DMS79 (cell line): Measurements from ENCODE around the gene SMG6.
"Not testable (repeated sequence)": the region's sequence is repeated elsewhere in the genome, so short reads cannot be mapped to it uniquely, and the experiment has no call there.

Source experiments
- DNase-seq: peaks from one replicate; lab custom pipeline; 2025; lab: John Stamatoyannopoulos, UW

Gene SMG6

DNA sequence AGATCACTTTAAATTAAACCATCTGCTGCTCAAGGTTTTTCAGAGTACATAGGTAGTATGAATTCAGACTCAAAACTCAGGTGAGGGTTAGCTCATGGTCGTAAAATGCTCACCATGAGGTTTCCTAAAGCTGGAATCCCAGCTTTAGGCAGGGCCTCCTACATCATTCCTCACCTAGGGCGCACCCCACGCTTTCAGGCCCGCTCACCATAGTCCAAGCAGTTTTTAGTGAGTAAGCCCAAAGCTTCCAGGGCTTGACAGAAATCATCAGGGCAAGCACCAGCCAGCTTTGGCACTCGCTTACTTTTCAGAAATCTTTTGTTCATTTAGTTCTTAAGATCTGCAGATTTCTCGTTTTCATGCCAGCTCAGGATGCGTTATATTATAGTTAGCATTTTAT, 158.9 kb downstream of the SMG6 start:
- DNase-seq, result no peak

DNA sequence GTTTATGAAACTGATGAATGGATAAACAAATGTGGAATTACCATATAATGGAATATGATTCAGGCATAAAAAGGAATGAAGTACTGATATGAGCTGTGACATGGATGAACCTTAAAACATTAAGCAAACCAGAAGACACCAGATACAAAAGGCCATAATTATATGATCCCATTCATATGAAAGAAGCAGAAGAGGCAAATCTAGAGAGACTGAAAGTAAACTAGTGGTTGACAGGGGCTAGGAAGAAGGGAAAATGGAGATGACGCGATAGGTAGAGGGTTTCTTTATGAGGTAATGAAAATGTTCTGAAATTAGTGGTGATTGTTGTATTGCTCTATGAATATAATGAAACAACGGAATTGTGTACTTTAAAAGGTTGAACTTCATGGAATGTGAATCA, 160.3 kb downstream of the SMG6 start:
- DNase-seq, result no peak

DNA sequence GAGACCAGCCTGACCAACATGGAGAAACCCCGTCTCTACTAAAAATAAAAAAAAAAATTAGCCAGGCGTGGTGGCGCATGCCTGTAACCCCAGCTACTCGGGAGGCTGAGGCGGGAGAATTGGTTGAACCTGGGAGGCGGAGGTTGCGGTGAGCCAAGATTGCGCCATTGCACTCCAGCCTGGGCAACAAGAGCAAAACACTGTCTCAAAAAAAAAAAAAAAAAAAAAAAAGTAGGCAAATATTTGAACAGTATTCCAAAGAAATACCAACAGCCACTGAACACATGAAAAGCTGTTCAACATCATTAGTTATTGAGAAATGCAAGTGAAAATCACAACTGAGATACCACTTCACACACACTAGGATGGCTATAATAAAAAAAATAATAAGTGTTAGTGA, 160.9 kb downstream of the SMG6 start:
- not testable (repeated sequence) for DNase-seq

DNA sequence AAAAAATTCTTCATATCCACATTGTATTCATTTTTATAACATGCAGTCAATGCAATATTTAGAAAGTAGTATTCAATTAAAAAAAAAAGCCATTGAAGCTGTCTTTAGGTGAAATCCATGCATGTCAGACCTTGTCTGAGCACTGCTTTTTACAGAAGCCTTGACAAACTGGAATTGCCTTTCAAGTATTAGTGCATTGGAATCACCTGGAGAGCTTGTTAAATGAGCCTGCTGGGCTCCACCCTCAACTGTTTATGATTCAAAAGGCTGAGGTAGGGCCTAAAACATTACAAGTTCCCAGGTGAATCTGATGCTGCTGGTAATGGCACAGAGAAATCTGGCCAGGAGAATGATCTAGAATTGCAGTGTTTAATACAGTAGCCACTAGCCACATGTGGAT, 162.9 kb downstream of the SMG6 start:
- peak; percentile 13 for DNase-seq

DNA sequence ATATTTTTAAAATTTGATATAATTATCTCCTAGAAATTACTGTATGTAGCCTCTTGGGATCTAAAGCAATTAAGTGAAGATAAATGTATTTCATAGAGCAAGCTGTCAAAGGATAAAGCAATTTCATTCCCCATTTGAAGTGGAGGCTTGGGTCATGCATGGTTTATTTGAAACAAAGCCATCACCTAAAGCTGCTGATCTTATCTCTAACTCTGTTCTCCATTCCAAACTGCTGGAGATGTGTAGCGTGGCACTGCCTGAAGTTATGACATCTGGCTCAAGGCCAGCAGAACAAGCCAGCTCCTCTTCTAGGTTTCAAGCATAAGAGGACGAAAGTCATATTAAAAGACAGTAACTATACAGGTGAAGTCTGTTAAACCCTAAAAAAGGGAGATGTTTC, 164.8 kb downstream of the SMG6 start:
- DNase-seq, result peak; percentile 83

DNA sequence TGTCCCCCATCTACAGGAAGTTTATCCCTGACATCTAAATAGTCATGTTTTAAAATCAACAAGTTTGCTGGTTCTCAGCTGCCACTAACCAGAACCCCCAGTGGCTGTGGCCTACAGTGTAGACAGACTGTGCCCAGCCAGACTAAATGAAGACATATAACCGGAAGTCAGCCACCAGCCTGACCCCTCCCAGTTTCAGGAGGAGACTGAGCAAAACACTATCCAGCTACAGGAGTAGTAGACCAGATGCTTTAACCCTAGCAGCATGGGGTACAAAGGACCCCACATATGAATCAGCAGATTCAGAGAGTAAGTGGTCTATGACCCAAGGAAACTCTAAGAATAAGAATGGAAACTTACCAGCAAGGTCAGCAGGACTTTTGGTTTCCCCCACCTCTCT, 165.3 kb downstream of the SMG6 start:
- no peak for DNase-seq

DNA sequence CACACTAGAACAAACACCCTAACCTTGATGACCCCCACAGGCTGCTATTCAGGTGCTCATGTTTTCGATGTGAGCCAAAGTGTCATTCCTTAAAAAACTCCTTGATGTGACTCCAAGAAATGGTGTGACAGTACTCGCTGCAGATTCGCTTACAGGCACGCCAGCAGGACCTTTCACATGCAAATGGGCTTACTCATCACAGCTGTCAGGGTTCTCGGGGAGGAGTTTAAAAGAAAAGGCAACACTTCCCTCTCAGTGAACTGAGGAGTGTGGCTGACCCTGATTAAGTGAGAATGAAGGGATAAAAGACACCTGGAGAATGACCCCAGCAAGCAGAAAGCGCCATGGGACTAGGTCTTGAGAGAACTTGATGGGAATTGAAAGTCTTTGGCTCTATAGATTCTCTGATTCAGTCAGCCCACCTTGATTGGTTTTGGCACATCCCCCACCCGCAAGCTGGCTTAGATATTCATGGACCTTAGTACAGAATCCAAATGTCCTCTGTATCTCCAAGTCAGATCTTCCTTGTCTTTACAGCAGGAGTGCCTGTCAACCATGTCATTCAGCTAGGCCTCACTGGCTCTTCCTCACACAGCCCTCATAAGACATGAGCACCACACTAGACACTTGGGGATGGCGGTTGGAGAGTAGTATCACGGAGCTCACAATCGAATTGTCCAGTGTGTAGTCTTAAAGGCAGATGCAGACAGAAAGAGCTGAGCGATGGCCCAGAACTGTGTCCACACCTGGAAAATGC, 166.1 kb downstream of the SMG6 start:
- no peak for DNase-seq

DNA sequence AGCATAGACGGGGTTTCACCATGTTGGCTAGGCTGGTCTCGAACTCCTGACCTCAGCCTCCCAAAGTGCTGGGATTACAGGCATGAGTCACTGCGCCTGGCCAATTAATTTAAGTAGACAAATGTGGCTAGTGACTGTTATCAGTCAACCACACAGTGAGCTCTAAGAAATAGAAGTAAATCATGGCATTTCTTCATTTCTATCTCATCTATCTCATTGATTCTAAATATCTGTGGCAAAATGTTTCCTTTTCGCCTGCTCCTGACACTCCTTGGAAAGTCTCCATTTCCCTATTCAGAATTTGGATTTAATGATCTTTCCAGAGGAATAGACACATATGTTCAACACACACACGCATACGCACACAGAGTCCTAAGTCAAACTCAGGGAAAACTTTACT, 167.3 kb downstream of the SMG6 start:
- DNase-seq, result no peak

DNA sequence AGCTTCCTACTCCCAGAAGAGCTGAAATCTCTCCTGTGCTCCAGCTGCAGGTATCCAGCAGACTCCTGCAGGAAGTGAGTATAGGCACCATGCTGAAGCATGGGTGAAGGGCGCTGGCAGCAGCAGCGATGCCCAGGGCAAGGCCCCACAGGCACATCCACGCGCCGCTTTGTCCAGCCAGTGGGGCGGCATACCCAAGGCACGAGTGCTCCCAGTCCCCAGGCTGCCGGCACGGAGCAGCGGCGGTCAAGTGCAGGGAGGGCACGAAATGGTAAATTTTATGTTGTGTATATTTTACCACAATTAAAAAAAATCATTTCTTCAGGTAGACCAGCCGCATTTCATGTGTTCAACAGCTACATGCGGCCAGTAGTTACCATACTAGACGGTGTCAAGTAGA, 175.6 kb downstream of the SMG6 start:
- no peak for DNase-seq

DNA sequence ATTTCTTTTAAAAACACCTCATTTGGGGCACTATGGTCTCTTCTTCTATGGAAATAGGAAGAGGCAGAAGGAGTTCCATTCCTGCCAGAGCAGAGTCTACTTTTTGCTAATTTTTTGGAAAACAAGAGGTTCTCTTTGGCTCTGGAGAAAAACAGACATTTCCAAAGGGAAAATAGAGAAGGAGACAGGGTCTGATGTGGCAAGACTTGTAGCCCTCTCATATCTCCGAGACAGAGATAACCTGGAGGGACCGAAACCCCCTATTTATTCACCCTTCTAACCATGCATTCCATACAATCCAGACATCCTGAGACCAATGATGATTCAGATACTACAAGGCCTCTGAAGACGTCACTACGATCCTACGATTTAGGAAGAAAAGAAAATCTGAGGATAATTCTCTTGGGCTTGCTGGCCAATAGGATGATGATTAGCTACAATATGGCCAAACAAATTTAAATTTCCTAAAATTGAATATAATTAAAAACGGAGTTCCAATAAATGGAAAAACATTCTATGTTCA, 178.5 kb downstream of the SMG6 start:
- DNase-seq, result no peak

DNA sequence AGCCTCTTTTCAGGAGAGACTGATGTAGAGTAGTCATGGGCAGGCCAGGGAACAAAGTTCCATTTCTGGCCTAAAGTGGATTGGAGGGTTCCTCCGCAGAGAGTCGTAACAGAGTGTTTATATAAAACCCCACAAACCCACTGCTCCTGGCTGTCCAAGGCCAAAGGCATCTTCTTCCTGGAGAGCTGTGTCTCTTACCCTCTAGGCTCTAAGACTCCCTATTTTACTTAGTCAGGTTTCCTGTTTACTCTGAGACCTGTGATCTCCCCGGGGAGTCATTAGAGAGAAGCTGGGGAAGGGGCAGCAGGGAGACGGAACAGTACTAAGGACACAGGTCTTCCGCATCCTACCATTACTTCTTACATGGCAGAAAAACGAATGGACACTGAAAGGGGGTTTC, 179.2 kb downstream of the SMG6 start:
- no peak for DNase-seq

DNA sequence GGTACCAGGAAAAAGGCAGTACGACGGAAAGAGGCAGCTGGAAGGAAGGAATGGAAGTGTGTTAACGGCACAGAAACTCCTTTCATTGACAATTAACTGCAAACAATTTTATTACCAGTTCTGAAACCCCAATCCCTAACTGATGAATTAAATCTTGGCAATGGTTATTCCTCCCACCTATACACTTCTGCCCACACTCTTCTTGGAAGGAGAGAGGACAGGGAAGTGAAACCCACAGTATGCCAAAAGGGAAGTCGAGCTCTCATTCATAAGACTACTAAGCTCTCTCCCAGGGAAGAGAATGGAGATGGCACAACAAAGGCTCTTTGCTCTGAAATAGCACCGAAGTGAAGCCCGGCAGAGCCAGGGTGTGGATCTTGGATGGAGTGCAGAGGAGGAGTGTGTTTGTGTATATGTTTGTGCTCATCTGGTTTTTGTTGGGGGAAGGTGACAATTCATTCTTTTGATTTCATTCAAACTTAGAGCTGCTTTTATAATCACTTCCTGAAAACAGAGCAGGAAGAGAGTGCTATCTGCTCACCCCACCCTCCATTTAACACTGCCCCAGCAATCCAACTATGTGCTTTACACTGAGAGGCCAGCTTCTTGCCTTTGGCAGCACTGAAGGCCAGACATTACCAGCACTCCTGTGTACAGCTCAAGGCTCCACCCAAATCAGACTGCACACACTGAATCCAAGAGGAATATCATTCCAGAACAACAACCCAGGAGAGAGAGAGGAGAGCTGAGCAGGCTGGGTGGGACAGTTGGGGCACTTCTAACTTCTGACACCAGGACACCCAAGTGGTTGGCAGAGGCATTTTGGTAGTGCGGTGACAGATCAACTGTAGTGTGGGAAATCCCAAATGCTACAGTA, 180.0 kb downstream of the SMG6 start:
- DNase-seq, result no peak

DNA sequence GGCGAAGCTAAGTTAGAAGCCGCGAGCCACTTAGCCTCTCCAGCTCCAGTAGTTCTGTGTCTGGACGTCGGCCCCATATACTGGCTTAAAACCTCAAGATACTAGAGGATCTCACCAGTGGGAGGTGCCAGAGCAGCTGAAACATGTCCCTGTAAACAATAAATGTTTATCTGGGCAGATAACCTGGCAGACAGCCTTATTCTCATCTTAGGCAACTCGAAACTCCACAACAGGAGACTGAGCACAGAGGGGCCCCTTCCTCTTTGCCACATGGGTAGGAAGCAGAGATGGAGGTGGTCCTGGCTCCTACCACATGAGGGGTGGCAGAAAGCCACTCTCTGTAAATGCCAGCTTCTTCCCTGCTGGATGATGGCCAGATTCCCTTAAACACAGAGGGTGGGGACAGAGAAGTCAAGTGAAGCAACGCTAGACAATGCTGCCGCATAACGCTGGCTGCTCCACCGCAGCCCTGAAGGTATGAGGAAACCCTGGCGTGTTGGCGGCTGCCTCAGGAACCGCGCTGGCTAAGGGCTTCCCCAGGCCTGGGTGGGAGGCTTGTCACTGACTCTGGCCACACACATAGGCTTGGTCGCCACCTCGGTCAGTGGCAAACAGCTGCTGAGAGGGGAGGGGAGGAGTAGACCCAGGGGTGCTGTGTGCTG, 180.8 kb downstream of the SMG6 start:
- peak; percentile 53 for DNase-seq

DNA sequence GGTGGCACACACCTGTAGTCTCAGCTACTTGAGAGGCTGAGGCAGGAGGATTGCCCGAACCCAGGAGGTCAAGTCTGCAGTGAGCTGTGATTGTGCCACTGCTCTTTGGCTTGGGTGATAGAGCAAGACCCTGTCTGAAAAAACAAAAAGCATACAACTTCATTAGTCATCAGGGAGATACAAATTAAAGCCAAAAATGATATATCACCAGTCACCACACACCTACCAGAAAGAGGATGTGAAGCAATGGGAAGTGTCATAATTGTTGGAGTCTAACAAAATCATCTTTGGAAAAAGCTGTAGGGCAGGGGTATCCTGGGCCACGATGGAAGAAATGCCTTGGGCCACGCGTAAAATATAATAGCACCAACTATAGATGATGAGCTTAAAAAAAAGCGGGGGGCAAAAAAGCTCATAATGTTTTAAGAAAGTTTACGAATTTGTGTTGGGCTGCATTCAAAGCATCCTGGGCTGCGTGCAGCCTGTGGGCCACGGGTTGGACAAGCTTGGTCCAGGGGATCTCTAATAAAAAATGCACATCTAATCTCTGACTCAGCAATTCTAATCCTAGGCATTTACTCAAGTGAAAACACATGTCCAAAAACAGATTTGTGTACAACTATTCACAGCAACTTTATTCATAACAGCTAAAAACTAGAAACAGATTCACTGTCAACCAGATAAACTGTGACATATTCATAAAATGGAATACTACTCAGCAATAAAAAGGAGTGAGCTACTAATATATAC, 182.8 kb downstream of the SMG6 start:
- DNase-seq, result no peak

DNA sequence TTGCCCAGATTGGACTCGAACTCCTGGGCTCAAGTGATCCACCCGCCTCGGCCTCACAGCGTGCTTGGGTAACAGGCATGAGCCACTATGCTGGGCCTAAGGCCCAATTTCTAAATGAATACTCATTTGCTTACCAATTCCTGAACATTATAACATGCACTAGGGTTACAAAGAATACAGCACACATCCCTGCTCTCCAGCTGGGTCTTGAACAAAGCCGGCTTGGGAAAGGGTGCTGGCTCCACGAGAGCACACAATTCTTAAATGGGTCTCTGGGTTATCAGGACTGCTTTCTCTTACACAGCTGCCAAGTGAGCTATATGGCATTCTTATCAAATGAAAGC, 190.3 kb downstream of the SMG6 start:
- DNase-seq, result no peak

DNA sequence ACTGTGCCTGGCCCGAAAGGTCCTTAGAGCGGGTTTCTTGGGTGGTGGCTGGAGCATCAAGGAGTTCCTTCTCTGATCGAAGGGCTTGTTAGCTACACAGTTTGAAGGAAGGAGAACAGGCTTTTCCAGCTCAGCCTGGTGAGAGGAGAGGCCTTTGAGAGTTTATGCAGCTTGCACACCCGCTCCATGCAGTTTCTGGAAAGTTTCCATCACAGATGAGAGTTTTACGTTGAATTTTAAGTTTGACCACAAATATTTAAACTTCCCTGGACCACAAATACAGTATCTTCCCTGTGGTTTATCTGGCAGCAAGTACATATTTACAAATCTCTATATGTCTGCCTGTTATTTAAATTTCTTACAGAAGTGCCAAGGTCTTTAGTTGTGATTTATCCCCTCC, 191.9 kb downstream of the SMG6 start:
- no peak for DNase-seq

DNA sequence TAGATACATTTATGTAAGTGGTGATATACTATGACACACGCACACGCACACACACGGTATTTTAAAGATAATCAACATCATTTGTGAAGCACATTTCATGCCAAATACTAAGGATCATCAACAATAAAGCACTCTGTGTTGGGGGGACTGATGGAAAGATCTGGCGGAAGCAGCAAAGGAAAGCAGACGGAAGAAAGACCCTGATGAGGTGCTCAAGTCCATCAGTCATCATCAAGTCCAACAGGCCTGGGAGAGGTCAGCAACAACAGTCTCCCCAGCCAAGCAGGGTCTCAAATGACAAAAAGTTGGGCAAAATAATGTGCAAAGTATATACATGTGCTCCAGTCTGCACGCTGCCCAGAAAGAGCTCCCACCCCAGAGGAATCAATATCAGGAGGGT, 193.1 kb downstream of the SMG6 start:
- DNase-seq, result no peak

DNA sequence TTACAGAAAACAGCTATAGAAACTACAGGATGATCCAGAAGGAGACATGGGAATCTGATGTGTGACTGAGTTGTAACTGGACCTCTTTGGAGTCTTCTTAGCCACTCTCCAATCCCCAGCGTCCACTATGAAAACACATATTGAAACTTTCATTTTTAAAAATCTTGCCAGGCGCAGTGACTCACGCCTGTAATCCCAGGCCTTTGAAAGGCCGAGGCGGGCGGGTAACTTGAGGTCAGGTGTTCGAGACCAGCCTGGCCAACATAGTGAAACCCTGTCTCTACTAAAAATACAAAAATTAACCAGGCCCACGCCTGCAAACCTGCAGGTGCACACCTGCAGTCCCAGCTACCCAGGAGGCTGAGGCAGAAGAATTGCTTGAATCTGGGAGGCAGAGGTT, 195.4 kb downstream of the SMG6 start:
- DNase-seq, result no peak

DNA sequence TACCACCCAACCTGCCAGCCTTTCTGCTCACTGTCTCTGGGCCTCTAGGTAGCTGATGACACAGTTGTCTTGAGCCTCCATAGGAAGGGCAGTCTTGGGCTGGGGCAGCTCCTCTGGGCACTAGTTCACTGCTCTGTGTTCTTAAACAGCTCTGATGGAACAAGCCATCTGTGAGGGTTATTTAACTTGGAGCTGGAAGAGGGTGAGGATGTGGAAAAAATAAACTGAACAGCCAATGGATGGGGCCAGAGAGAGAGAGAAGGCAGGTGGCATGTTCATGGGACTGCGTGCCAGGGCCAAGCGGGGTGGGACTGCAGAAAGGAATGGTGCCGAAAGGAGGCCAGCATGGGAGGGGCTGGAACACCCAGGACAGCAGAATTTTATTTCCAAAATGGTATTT, 196.1 kb downstream of the SMG6 start:
- DNase-seq, result no peak

DNA sequence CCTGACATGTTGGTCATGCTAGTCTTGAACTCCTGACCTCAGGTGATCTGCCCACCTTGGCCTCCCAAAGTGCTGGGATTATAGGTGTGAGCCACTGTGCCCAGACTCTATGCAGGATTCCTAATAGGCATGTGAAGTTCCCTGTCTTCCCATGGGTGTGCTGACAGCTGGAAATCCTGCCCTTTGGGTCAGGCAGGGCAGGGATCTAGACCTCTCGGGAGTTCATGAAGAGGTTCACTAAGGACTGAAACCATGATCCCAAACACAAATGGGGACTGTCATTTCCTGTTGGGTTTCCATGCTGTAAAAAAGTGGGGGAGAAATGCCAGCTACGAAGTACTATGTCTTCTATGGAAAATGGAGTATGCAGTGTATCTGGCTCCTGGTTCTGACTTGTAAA, 196.5 kb downstream of the SMG6 start:
- DNase-seq, result no peak

DNA sequence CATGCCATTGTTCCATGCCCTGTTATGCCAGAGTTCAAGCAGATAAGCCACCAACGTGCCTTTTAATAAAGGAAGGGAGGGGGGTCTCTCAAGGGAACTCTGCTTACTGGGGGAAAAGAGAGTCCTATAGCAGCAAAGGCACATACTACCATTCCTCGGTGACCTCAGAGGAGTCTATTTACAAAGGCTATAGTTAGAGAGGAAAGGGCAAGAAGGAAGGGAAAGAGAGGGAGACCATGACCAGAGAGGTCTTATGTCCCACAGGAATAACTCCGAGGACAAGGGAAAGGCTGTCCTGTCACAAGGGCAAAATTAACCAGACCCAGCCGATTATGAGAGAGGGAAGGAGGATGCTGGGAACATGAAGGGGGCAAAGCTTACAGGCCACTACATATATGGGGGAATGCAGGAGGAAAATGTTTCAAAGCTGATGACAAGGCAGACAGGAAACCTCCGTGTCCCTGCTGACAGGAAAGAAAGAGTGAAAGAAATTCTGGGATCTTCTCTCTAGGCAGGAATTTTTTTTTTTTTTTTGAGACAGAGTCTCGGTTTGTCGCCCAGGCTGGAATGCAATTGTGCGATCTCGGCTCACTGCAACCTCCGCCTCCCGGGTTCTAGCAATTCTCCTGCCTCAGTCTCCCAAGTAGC, 197.2 kb downstream of the SMG6 start:
- DNase-seq, result no peak

DNA sequence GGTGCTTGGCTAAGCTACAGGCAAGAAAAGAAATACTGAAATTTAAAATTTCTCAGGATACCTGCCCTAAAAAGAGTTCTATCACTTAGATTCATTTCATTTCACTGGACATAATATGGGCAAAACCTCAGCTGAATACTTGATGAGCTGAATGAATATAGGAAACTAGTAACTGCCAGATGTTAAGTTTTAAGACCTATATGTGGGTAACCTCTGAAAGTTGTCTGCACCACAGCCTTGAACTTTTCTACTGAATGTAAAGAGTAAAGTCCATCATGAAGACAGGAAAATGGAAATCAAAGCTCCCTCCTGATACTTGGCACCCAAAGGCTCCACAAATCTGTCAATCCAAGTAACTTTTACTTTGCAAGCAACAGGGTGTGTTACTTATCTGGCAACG, 197.9 kb downstream of the SMG6 start:
- no peak for DNase-seq
